Globus pallidus (tissue), 1 donor: Measurements from ENCODE around the gene PKM.
A peak's percentile ranks its signal among the peaks of the same experiment; 100 is the strongest.

Experiments
- DNase-seq: peaks from one replicate; pipeline ENCODE4 v3.0.0-alpha.2; 2015; ENCODE audit warnings: low spot score

Gene PKM

DNA sequence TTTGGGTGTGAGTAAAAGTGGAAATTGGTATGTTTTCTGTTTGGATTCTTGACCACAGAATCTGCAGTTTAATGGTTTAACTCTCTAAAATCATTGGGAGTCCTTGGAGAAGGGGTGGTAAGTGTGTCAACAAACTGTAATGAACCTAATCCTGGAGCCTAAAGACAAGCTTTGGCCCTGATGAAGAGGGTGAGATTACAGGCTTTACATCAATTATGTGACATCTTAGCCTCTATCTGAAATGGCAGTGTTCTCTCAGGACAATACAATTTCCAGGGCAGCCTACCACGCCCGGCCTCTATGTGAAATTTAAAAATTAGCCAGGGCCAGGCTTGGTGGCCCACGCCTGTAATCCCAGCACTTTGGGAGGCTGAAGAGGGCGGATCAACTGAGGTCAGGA lies 4.3 kb upstream of the PKM start:
- no peak for DNase-seq

DNA sequence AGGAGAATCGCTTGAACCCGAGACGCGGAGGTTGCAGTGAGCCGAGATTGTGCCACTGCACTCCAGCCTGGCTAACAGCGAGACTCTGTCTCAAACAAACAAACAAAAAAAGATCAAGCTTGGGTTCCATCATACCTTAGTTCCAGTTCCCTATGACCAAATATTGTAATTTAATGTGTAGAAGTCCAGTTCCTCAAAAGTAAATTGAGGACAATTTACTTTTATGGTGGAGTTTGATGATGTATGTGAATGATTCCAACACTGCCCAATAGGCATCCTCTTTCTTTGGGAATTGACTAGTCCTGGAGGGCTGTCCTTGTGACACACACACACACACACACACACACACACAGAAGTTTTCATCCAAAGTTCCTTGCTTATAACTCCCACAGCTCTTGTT lies 2.8 kb upstream of the PKM start:
- DNase-seq: no peak

DNA sequence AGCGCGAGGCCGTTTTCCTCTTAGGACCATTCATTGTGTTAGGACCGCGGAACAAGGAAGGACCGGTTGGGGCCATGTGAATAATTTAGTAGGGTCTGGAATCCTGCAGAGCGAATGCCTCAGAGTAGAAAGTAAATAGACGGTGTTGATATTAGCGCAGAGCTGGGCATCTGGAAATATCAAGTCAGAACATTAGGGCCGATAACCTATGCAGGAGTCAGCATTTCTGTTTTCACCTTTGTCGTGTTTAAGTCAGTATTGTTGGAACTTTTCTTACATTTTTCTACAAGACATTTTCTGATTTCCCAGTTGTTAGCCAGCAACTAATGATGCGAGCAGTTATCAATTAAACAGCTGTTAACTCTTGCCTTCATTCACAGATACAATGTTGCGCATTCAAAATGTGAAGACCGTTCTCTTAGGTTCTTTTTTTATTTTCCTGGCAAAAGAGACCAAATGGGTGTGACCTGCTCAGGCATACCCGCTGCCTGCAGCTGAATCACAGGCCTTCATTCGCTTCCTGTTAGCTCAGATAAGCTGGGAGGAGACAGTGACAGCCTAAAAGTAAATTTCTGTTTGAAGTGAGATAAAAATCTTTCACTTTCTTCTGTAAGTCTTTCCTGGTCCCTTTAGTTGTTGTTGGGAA lies 966 bp upstream of the PKM start:
- peak; percentile 56 for DNase-seq

DNA sequence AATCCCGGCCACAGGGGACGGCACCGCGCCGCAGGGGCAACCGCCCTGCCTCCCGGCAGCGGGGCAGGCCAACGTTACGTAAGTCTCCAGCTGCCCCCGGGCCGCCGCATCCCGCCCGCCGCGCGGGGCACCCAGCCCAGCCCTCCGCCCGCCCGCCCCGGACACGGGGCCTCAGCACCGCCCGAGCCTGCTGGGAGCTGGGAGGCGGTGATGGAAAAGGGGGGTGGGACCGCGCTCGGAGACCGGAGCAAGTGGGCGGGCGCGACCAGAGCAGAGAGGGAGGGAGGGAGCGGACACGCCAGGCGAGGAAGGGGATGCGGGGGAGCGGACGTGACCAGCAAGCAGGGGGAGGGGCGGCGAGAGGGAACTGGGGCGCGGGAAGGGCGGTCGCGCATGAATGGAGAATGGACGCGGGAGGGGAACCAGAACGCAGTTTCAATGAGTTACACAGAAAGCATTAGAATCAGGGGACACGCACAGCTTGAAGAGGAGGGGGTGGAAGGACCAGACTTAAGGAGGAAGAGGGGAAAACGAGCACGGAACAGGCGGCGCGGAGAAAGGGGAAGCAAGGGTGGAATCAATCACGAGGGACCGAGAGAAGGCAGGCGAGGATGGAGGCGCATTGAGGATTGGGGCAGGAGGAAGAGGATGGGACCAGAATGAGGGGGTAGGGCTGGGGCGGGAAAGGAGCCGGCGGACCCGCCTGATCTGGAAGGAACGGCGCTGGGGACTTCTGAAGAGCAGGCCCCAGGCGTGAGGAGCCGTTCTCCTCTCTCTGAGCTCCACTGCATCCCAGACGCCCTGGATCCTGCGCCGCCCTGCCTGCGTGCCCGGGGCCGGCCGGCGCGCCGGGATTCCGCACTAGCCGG lies 559 bp downstream of the PKM start:
- DNase-seq: peak; percentile 91

DNA sequence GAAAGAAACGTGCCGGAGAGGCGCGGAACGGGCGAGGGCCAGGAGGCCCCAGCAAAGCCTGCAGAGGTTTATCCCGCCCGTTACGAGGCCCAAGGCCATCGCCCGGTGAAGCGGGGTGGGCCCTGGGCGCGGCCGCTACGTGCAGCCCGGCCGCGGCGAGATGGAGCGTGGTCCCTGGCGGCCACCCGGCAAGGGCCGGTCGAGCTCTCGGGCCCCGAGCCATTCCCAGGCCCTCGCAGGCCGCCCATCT lies 1.1 kb downstream of the PKM start:
- DNase-seq: no peak

DNA sequence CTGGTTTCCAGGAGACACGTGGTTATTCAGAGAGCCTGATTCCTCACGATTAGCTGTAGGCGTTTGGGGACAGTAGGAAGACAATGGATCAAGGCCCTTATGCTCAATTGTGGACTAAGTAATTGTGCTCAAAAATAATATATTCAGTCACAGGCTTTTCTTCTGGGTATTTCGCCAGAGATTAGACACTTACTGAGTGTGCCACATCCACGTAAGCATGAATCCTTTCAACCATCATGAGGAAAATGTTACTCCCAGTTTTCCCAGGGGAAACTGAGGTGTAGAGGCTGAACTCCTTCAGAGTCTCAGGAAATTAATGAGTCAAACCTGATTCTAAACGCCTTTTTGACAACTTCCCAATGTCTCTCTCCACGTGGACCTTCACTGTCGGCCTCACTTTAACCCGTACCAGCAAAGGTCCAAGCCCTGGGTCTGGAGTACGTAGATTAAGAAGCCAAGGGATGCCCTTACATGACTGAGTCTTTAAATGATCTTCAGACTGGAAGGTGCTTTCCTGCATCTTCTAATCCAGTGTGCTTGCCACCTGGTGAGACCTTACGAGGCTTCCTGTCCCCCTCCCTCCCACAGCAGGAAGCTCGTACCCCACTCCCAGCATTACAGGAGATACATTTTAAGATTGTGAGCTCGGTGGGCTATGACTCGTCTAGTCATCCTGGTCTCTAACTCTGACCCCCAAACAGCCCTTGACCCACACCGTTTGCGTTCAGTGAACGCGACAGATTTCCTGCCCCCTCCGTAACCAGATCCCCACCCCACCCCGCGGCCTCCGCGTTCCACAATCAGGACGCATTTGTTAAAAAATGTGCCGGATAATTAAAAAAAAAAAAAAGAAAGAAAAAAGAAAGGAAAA lies 1.7 kb downstream of the PKM start:
- peak; percentile 5 for DNase-seq

DNA sequence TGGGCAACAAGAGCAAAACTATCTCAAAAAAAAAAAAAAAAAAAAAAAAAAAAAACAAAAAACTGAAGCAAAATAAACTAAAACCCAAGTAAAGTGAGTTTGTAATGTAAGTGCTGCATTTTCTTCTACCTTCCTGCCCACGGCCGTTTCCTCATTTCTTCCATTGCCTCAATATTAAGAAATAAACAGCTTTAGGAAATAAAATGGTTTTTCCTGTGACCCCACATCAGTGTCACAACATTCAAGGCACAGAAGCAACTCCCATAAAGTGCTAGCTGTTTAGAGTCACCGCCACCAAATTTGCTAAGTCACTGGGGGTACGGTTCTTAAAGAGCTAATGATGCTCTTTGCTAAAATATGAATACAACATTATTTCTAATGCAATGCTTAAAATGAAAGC lies 3.3 kb downstream of the PKM start:
- no peak for DNase-seq

DNA sequence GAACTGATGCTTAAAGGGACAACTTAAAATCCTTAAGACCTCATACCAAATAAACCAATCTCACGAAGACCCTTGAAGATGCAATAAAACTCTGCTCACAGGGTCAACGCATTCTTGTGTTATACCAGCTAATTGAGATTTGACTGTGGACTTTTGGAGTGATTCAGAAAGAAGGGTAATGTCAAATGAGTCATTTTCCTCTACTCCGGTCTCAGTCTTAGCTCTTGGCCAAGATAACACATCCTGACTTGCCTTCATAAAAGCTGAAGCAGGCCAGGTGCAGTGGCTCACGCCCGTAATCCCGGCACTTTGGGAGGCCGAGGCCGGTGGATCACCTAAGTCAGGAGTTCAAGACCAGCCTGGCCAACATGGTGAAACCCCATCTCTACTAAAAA lies 3.8 kb downstream of the PKM start:
- peak; percentile 8 for DNase-seq

DNA sequence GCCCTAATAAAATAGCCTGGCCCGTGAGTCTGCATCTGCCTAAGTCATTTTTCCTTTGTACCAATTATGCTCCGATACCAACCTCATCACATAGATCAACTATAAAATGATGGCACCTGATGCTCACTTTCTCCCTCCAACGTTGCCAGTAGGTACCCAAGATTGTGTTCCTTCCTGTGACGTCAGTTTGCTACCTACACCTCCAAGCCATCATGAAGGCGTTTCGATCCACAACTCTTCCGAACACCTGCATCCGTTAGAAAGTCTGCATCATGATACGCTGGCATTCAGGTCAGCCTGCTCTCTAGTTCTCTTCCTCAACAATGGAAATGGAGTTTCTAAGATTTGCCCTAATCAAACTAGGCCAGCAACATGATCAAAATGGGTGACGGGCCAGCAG lies 7.7 kb downstream of the PKM start:
- DNase-seq: no peak

DNA sequence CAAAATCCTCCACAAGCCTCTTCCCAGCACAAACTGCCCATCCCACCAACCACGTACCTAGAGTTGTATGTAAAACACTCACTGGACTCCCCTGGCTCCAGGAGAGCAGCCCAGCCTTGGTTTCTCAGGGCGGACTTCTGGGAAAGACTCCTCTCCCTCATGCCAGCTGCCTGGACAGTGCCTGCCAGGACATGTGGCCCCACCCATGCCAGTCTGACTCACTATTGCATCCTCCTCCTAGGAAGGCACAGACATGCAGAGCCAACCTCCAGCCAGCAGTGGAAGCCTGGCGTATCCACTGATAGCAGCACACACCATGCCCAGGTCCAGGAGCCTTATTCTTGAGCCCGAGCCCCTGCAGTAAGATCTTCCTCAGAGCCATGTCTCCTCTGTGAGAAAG lies 8.6 kb downstream of the PKM start:
- no peak for DNase-seq

DNA sequence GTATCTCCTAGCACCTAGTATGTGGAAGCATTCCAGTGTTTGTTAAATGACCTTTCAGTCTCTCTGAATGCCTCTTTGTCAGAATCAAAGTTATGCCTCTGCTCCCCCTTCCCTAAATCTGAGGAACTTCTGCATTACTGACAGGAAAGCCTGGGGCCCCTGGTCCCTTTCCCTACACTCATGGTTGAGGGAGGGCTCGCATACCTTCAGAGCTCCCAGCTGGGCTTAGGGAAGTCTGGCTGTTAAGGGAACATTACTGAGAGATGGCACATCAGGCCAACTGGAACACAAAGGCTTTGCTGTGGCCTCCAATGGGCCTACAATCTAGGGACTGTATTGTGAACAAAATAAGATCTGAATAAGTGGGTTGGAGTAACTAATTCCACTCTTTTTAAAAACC lies 10.3 kb downstream of the PKM start:
- DNase-seq: no peak

DNA sequence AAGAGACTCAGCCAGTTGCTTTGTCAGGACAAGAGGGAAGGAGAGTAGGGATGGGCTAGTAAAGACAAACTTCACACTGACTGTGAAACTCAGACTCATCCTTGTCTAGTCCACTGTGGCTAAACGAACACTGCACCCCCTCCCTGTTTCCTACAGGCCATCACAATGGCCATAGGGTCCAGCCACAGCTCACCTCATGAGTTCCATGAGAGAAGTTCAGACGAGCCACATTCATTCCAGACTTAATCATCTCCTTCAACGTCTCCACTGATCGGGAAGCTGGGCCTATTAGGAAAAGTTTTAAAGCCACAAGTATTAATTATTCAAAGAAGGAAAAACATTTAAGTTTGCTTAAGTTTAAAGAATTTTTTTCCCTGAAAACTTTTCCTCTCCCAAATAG lies 13.8 kb downstream of the PKM start:
- no peak for DNase-seq

DNA sequence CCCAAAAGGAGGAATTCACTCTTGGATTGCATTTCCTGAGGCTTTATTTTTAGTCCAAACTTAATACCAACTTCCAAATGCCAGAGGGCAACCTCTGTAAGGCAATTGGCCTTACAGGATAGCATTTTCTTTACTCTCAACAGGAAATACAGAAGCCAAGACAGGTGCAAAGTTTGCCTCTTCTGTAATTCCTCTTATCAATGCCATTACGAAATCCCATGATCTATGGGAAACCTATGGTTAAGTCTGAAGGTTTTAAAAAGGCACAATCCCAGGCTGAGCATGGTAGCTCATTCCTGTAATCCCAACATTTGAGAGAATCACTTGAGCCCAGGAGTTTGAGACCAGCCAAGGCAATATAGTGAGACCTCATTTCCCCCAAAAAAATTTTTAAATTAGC lies 14.9 kb downstream of the PKM start:
- DNase-seq: no peak

DNA sequence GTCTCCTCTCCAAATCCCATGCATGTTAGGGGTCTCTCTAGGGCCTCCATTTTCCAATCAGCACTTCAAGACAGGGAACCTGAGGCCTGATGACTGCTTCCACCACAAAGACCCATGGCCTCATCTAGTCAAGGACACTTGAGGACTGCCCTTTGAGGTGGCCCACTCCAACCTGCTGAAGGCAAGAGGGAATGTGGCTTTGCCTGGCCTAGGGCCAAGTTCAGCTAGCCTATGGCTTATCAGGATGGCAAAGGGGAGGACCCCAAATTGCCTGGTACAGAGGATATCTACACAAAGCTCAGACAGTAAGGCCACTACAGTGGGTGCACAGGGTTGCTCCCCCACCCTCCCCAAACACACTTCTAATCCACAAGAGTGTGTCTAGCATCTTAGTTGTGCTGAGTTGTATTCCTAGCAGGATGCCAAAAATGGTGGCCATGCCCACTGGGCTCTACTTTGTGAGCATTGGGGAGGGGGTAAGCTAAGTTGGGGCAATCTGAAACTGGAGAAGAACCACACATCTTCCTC lies 23.4 kb downstream of the PKM start:
- DNase-seq: no peak

DNA sequence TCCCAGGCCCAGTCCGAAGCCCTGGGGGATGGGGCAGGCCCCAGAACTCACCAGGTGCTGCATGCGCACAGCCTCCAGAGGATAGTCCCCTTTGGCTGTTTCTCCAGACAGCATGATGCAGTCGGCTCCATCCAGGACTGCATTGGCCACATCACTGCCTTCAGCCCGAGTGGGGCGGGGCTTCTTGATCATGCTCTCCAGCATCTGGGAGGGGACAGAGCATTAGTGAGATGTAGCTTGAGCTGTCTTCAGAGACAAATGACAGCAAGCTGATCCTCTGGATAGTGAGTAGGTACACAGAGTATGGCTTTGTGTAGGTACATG lies 24.4 kb downstream of the PKM start:
- no peak for DNase-seq

DNA sequence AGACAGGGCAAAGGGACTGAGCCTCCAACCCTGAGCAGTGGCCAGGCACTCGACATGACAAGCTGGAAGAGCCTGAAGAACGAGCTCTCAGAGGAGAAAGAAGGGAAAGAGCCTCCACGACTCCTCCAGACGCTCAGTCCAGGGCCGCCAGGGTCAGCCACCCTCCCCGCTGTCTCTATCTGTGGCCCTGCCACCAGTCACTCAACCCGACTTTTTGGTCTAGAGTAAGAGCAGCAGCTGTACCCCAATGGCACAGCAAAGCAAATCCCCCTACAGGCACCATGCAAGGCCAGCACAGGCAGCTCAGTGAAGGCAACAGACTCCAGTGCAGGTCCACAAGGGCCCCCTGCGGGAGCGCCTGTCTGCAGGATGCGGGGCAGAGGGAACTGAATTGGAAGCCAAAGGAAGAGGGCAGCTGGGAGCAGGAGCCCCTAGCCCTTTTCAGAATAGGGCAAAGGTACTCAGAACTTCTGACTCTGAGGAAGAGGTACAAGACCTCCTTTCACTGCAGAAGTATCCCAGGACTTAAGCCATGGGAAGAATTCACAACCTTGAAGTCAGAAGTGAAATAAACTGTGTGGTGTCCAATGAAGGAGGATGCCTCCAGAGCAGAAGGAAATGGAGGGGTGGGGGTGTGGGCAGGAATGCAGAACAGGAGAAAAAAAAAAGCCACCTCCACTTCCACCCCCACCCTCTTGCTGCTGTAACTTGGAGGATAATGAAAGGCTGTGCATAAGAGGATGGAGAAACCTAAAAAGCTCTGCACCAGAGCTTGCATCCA lies 24.9 kb downstream of the PKM start:
- no peak for DNase-seq

DNA sequence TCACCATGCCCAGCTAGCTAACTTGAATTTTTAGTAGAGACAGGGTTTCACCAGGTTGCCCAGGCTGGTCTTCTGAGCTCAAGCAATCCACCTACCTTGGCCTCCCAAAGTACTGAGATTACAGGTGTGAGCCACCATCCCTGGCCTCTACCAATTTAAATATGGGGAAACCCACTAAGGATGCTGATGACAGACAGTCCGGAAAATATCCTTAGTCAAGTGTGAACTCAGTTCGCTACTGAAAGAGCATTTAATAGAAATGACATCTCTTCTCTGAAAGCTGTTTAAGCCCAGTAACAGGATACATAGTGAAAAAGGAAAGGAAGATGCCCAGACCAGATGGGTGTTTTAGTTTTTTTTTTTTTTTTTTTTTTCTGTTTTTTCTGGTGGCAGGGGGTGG lies 25.7 kb downstream of the PKM start:
- DNase-seq: no peak

DNA sequence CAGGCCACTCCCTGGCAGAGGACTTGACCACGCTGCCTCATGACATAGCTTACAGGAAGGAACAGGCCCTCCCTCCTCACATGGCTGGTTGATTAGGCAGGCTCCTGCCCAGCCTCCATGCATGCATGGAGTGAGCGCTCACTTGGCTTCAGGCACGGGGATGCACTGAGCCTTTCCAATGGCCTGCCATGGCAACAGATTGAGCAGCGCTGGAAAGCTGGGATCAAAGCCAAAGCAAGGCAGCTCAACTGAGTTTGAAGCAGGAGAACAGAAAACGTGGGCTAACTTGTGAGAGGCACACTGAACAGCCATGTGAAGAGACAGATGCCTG lies 27.5 kb downstream of the PKM start:
- DNase-seq: peak; percentile 82

DNA sequence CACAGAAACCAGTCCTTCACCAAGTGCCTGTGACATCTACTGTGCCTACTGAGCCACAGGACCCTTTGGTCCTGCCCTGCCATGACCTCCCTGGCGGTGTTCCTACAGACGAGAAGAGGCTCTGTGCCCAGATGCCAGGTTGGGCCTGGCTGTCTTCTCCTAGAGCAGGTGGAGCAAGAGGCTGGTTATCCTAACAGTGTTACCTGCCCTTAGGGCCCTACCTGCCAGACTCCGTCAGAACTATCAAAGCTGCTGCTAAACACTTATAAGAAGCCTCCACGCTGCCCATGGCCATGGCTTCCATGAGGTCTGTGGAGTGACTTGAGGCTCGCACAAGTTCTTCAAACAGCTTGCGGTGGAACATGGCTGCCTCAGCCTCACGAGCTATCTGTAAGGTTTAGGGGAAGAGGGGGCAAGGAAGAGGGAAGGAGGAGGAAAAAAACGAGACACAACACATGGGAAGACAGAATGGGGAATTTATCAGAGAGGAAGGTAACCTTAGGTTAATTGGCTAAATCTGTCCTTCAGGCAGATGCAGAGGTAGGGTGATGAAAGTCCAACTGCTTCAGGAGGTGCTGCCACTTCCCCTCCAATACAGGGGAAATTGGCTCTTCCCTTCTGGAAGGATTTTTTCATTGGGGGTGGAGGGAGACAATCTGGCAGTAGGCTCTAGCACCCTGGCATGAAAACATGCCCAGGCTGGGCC lies 28.0 kb downstream of the PKM start:
- DNase-seq: no peak

DNA sequence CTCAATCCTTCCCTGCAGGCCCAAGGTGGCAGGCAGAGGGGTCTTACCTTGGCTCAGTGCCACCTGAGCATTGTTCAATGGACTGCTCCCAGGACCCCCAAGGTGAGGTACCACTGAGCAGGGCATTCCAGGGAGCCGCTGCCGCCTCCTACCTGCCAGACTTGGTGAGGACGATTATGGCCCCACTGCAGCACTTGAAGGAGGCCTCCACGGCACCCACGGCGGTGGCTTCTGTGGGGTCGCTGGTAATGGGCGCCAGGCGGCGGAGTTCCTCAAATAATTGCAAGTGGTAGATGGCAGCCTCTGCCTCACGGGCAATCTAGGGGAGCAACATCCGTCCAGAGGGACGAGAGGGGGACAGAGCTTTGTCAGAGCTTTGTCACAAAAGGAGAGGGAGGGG lies 28.7 kb downstream of the PKM start:
- DNase-seq: no peak

DNA sequence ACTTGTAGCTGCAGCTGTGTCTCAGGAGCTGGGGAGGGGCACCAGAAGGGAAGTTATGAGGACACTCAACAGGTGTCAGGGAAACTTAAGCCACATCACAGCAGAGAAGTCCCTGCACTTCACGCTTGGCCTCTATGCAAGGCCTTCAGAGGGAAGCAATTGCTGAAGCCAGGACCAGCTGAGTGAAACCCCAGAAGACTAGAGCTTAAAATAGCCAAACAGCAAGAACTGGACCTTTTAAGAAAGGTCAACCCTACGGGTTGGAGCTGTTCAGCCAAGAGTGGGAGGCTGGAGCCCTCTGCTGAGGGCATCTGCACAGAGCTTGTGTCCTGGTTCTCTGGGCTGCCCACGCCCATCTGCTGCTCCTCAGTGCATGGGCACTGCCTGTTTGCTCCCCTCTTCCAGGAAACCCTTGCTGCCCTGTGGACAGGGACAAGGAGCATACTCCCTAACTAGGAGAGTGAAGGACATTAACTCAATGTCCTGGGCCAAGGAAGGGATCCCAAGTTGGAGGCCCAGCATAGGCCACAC lies 29.5 kb downstream of the PKM start:
- DNase-seq: no peak
